ENCODE results near the gene LIX1.
A peak's percentile ranks its signal among the peaks of the same experiment; 100 is the strongest.
"Not testable (repeated sequence)": the region's sequence is repeated elsewhere in the genome, so short reads cannot be mapped to it uniquely, and the experiment has no call there.

The LIX1 gene

GRCh38 chr5:97142521-97143254 lies at the start of gene LIX1:
LIX1 (minus strand) TSS chr5:97142611; CDS start chr5:97142576, 35 bp downstream.
- DNase-seq (ENCODE audit: low read depth in 2 of 2): peak in 1 of 2 donors; percentile 4

DNA sequence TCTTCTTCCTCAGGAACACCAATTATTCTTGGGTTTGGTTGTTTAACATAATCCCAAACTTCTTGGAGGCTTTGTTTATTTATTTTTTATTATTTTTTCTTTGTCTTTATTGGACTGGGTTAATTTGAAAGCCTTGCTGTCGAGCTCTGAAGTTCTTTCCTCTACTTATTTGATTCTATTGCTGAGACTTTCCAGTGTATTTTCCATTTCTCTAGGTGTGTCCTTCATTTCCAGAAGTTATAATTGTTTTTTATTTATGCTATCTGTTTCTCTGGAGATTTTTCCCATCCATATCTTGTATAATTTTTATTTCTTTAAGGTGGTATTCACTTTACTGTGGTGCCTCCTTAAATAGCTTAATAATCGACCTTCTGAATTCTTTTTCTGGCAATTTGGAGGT lies 49.5 kb upstream of the LIX1 start:
- no peak for DNase-seq (ENCODE audit: low read depth in 2 of 2)

- not testable (repeated sequence) for DNase-seq (ENCODE audit: low read depth in 2 of 2)
Observed at GRCh38 chr5:97189523-97189922, 47.1 kb upstream of the LIX1 start.

DNA sequence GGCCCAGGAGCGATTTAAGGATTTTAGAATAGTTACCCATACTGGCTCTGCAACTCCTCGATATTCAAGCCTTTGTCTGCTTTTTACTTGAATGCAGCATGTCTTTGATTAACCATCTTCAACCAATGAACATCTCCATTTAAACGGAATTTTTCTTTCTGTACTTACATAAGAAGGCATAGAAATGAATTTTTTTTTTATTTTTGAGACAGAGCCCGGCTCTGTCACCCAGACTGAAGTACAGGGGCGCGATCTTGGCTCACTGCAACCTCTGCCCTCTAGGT lies 41.5 kb upstream of the LIX1 start:
- no peak for DNase-seq (ENCODE audit: low read depth in 2 of 2)

DNA sequence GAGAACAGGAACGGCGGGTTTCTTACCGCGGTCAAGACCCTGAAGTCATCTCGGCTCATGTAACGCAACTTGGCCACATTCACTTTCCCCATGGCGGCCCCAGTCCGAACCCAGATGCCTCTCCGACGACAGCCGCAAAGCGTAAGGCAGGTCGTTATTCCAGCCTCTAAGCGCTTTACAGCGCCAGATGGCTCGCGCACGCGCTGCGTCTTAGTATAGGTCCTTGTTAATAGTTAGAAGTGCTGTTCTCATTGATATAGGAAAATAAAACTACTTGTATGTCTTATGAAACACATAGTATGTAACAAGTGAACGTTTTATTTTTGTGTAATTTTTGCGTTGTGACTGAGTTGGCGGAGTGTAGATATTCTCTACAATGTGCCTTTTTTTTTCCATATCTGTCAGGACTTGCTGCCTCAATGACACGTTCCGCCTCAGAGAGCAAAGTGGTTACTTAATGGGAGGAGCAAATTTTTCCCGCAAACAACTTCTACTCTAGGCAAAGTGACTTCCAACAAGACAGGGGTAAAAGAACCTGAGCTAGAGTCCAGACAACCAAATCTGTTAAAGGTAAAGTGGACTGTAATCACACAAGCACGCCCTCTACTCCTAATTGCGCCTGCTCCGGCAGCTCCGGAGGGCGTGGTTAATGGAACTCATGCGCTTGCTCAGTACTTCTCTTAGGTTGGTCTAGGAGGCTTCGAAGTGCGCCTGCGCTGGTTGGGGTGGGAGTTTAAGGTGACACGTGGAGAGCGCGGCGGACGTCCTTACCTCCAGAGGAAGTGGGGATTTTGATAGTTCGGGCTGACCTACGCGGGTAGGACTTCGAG lies 40.9 kb upstream of the LIX1 start, which contains the start of gene RIOK2:
Gene RIOK2, minus strand, starts transcription at position 148 of the 830 bp plus-strand sequence. Its CDS starts 56 bp downstream, at position 92.
- DNase-seq (ENCODE audit: low read depth in 2 of 2): peak; percentile 91

GRCh38 chr5:97182571-97183099 lies 40.2 kb upstream of the LIX1 start:
- no peak for DNase-seq (ENCODE audit: low read depth in 2 of 2)

GRCh38 chr5:97181856-97182545 lies 39.6 kb upstream of the LIX1 start:
- no peak for DNase-seq (ENCODE audit: low read depth in 2 of 2)

GRCh38 chr5:97179457-97179856 lies 37.0 kb upstream of the LIX1 start:
- not testable (repeated sequence) for DNase-seq (ENCODE audit: low read depth in 2 of 2)

DNA sequence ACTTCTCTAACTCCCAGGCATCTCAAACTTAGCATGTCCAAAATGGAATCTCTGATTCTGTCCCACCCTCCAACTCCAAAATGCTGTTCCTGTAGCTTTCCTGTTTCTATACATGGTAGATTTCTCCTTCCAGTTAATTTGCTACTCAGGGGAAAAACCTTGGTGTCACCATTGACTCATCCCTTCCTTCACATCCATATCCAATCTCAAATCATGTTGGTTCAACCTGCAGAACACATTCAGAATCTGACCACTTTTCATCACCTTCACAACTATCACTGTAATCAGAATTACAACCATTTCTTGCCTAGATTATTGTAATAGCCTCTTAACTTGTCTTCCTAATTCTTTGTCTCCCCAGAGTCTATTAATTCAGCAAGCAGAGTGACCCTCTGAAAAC lies 29.8 kb upstream of the LIX1 start:
- DNase-seq (ENCODE audit: low read depth in 2 of 2): no peak

GRCh38 chr5:97171703-97172102 lies 29.3 kb upstream of the LIX1 start:
- no peak for DNase-seq (ENCODE audit: low read depth in 2 of 2)

GRCh38 chr5:97167435-97167834 lies 25.0 kb upstream of the LIX1 start:
- DNase-seq (ENCODE audit: low read depth in 2 of 2): no peak

DNA sequence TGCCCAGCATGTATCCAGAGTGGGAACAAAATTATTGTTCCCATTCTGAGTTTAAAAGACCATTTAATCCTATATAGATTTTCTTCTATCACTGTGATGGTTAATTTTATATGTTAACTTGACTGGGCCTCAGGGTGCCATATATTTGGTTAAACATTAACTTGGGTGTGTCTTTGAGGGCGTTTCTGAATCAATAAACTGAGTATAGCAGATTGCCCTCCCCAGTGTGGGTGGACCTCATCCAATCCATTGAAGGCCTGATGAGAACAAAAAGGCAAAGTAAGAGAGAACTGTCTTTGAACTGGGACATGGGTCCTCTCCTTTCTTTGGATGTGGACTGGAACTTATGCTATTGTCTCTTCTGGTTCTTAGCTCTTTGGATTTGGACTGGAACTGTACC lies 23.3 kb upstream of the LIX1 start:
- no peak for DNase-seq (ENCODE audit: low read depth in 2 of 2)

- no peak for DNase-seq (ENCODE audit: low read depth in 2 of 2)
Observed at GRCh38 chr5:97164846-97165245, 22.4 kb upstream of the LIX1 start.

- no peak for DNase-seq (ENCODE audit: low read depth in 2 of 2)
Observed at GRCh38 chr5:97163790-97164285, 21.4 kb upstream of the LIX1 start.

DNA sequence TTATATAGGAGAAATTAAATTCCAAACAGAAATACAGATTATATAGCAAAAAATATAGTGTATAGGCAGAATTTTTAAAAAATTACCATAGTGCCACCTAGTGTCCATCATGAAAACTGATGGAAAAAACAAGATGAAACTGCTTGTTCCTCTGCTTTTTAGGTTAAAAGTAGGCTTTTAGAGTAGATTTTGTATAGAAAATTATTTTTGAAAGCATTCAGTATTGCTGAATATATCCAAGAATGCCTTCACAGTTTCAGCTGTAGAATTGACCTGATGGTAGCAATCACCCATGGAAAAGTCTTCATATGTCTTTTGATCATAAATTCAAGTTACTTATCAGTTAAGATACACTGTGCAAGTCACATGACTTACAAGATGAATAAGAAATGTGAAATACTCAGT lies 21.0 kb upstream of the LIX1 start:
- no peak for DNase-seq (ENCODE audit: low read depth in 2 of 2)

- DNase-seq (ENCODE audit: low read depth in 2 of 2): peak in 1 of 2 donors; percentile 50
Observed at GRCh38 chr5:97162045-97162444, 19.6 kb upstream of the LIX1 start.

GRCh38 chr5:97157689-97158088 lies 15.3 kb upstream of the LIX1 start:
- no peak for DNase-seq (ENCODE audit: low read depth in 2 of 2)

GRCh38 chr5:97151370-97151769 lies 9.0 kb upstream of the LIX1 start:
- no peak for DNase-seq (ENCODE audit: low read depth in 2 of 2)

DNA sequence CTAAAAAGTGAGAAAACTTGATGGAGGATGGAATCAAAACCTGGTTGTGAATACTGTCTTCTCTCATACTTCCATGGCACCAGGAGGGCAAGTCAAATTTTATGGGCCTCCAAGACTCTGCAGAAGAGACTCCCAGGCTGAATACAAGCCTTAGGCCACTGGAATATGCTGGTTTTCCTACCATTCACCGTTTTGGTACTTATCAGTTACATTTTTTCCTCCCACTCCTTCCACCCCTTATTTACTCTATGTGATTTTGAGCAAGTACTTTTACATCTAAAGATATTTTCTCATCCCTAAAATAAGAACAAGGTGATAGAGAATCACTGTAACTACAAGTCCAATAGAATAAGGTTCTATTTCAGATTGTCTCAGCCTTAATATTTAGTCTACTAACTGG lies 8.0 kb upstream of the LIX1 start:
- no peak for DNase-seq (ENCODE audit: low read depth in 2 of 2)

DNA sequence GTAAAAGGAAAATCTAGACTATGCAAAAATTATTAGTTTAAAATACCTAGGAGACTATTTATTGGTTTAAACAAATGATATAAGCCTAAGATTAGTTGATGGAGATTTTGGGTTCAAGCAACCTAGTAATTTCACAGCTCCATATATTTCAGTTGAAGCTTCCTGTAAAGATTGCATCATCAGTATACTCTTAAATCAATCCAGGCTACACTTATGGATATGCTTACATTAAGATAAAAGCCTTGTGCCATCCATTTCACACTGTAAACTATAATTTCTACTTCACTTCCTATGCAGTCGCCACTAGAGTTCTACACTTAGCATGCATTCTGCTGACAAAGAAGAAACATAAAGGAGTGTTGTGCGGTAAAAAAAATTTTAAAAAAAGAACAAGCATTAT lies 7.3 kb upstream of the LIX1 start:
- DNase-seq (ENCODE audit: low read depth in 2 of 2): no peak

DNA sequence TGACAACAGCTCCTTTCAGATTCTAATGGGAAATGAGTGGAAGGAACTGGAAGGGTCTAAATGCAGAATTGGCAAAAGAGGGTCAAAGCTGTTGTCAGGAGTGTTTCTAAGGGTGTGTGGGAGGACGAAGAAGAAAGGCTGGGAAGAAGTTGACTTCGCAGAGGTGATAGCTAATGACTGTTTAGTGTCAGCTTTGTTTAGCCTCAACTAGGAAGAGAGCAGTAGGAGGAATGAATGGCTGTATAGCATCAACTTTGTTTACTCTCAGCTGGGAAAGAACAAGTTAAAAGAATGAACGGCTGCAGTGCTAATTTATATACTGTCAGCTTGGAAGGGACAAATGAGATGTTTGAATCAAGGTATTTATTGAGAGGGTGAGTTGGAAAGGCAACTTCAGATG lies 5.9 kb upstream of the LIX1 start:
- no peak for DNase-seq (ENCODE audit: low read depth in 2 of 2)

- DNase-seq (ENCODE audit: low read depth in 2 of 2): no peak
Observed at GRCh38 chr5:97143704-97144103, 1.3 kb upstream of the LIX1 start.

Data from activated CD4-positive, alpha-beta T cell treated with anti-CD3 and anti-CD28 coated beads for 24 hours (primary cell).